Ascending aorta (tissue), 2 donors: Measurements from ENCODE around the gene MGAT5. TPM values are rescaled to one million over a fixed set of nuclear protein-coding genes. Genes with fewer than 3 reads are reported as not detected.

Experiments
- DNase-seq, 2 donors: peaks; one replicate each; pipeline ENCODE4 v3.0.0-alpha.2; 2019; ENCODE audit warnings: low spot score in 2 of 2
- H3K27ac ChIP-seq, 2 donors: fragments of 200-600 bp; sonication (generic); one replicate each; pipeline ENCODE4 v1.5.1; 2016 to 2017; ENCODE audit warnings: mild to moderate bottlenecking in 1 of 2
- H3K27me3 ChIP-seq: fragments of 200-600 bp; sonication (generic); one replicate; pipeline ENCODE4 v1.5.1; 2017
- H3K36me3 ChIP-seq, 2 donors: fragments of 200-600 bp; sonication (generic); one replicate each; pipeline ENCODE4 v1.5.1; 2016
- H3K4me1 ChIP-seq, 2 donors: fragments of 200-600 bp; sonication (generic); one replicate each; pipeline ENCODE4 v1.5.1; 2016 to 2017; ENCODE audit warnings: mild to moderate bottlenecking in 1 of 2
- H3K4me3 ChIP-seq, 2 donors: fragments of 200-600 bp; sonication (generic); one replicate each; pipeline ENCODE4 v1.5.1; 2016 to 2017; ENCODE audit warnings: mild to moderate bottlenecking in 1 of 2
- H3K9me3 ChIP-seq, 2 donors: fragments of 200-600 bp; sonication (generic); one replicate each; pipeline ENCODE4 v1.5.1; 2016
- CTCF ChIP-seq, 3 experiments: fragments of 200-600 bp in 2 of 3; fragments of 450-650 bp in 1 of 3; sonication (generic) in 2 of 3; IDR thresholded peaks; one replicate each; pipeline ENCODE4 v1.5.1; 2016 to 2019; ENCODE audit warnings: antibody characterized with exemption in 3 of 3, mild to moderate bottlenecking in 1 of 3, moderate library complexity in 1 of 3
- intact Hi-C: fragments of 100-400 bp; cut with DNase I; formaldehyde crosslinking; loops from one replicate; pipeline ENCODE4 v1.15.1; 2023
- total RNA-seq: library from RNA; depleted of rRNA; stranded (reverse); fragments of >200 nt; gene quantifications from one replicate; pipeline ENCODE4 v1.1.0, GENCODE V29; 2016

Gene MGAT5
- total RNA-seq = 15.4 TPM

- H3K9me3 ChIP-seq = no peaks in the 10 kb centered on the region
- no peak within 1 kb of the TSS for H3K4me3 ChIP-seq
- intact Hi-C loops = no loop called here
- H3K4me1 ChIP-seq = peaks cover 3 to 5% of the 10 kb centered on the region in 2 donors
- H3K27ac ChIP-seq = no peak within 1 kb of the TSS
- no peak for TF ChIP-seq CTCF (IDR thresholded peaks at IDR 0.05)
- no peaks in the 10 kb centered on the region for H3K27me3 ChIP-seq
- peaks cover 4% of the 10 kb centered on the region in 2 donors for H3K36me3 ChIP-seq
- no peak for DNase-seq
Observed at GRCh38 chr2:134253804-134254203, at the start of gene MGAT5. Gene MGAT5, plus strand, starts transcription at chr2:134254072. Its CDS starts 332 bp downstream, at chr2:134254404.

GRCh38 chr2:134205087-134205486 is 48.8 kb upstream of the MGAT5 start:
- TF ChIP-seq CTCF (IDR thresholded peaks at IDR 0.05) = no peak
- H3K4me1 ChIP-seq = peaks cover 0 to 17% of the 10 kb centered on the region in 2 donors
- no peak overlapping the region for H3K4me3 ChIP-seq
- H3K36me3 ChIP-seq = no peaks in the 10 kb centered on the region
- no peak for DNase-seq
- H3K27ac ChIP-seq = no peak overlapping the region
- intact Hi-C loops = loop anchor here (5.0 kb wide), 3 partner anchors 68 to 207 kb away; no protein-coding TSS in a partner anchor
- no peaks in the 10 kb centered on the region for H3K27me3 ChIP-seq
- no peaks in the 10 kb centered on the region for H3K9me3 ChIP-seq

- intact Hi-C loops = loop anchor here (5.0 kb wide), 3 partner anchors 69 to 206 kb away; no protein-coding TSS in a partner anchor
- Histone ChIP-seq H3K4me3 (no peak overlapping the region), H3K9me3 (no peaks in the 10 kb centered on the region), H3K4me1 (peaks cover 0 to 17% of the 10 kb centered on the region in 2 donors), H3K27me3 (no peaks in the 10 kb centered on the region), H3K36me3 (no peaks in the 10 kb centered on the region), H3K27ac (peak overlapping the region in 1 of 2 donors; percentile 1)
- no peak for TF ChIP-seq CTCF (IDR thresholded peaks at IDR 0.05)
- DNase-seq = no peak
Observed at GRCh38 chr2:134206031-134206430, 47.8 kb upstream of the MGAT5 start.

- no peak for TF ChIP-seq CTCF (IDR thresholded peaks at IDR 0.05)
- Histone ChIP-seq H3K27me3 (no peaks in the 10 kb centered on the region), H3K4me1 (peaks cover 0 to 17% of the 10 kb centered on the region in 2 donors), H3K27ac (peak overlapping the region in 1 of 2 donors; percentile 1), H3K9me3 (no peaks in the 10 kb centered on the region), H3K36me3 (no peaks in the 10 kb centered on the region), H3K4me3 (no peak overlapping the region)
- intact Hi-C loops = loop anchor here (5.0 kb wide), 3 partner anchors 69 to 206 kb away; no protein-coding TSS in a partner anchor
- DNase-seq = peak in 1 of 2 donors; percentile 77
Observed at GRCh38 chr2:134206573-134206972, 47.3 kb upstream of the MGAT5 start.

- H3K4me1 ChIP-seq = peaks cover 0 to 17% of the 10 kb centered on the region in 2 donors
- H3K9me3 ChIP-seq = no peaks in the 10 kb centered on the region
- no peaks in the 10 kb centered on the region for H3K36me3 ChIP-seq
- TF ChIP-seq CTCF (IDR thresholded peaks at IDR 0.05) = peak; percentile 43 to 68 (median 63)
- peak in 1 of 2 donors; percentile 68 for DNase-seq
- H3K27ac ChIP-seq = no peak overlapping the region
- no peaks in the 10 kb centered on the region for H3K27me3 ChIP-seq
- intact Hi-C loops = loop anchor here (5.0 kb wide), 3 partner anchors 70 to 205 kb away; no protein-coding TSS in a partner anchor
- H3K4me3 ChIP-seq = no peak overlapping the region
Observed at GRCh38 chr2:134207589-134208209, 46.2 kb upstream of the MGAT5 start.
